Measurements from ENCODE around the gene PHIP. TPM values are rescaled to one million over a fixed set of nuclear protein-coding genes. Genes with fewer than 3 reads are reported as not detected.
"Not testable (repeated sequence)": the region's sequence is repeated elsewhere in the genome, so short reads cannot be mapped to it uniquely, and the experiment has no call there.

Gene PHIP
- total RNA-seq, 4 donors from 2014 or later: 17.1 to 38.5 (median 25.7) TPM

DNA sequence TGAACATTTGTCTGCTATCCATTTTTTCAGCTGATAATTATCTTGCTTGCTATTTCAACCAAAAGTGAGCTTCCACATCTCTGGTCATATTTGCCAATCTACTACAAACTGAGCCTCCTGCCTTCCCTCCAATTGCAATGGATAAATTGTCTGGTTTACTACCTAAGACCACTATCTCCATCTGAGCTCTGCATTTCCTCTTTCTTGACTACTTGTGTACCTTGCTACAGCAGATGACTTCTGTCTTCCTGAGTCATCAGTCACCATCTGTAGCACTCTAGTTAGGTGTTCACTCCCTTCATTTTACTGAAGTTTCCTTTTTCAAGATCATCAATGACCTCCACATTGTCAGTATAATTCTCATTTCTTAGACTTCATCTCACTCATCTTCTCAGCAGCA, 33.5 kb upstream of the PHIP start:
- Histone ChIP-seq H3K4me3 (no peak overlapping the region), H3K27me3 (no peaks in the 10 kb centered on the region), H3K4me1 (no peaks in the 10 kb centered on the region), H3K27ac (no peak overlapping the region), H3K36me3 (no peaks in the 10 kb centered on the region), H3K9me3 (no peaks in the 10 kb centered on the region)
- TF ChIP-seq EP300 (IDR thresholded peaks at IDR 0.05) (no peak), POLR2AphosphoS5 (IDR thresholded peaks at IDR 0.05) (no peak)
- TF ChIP-seq, protein P1, sequence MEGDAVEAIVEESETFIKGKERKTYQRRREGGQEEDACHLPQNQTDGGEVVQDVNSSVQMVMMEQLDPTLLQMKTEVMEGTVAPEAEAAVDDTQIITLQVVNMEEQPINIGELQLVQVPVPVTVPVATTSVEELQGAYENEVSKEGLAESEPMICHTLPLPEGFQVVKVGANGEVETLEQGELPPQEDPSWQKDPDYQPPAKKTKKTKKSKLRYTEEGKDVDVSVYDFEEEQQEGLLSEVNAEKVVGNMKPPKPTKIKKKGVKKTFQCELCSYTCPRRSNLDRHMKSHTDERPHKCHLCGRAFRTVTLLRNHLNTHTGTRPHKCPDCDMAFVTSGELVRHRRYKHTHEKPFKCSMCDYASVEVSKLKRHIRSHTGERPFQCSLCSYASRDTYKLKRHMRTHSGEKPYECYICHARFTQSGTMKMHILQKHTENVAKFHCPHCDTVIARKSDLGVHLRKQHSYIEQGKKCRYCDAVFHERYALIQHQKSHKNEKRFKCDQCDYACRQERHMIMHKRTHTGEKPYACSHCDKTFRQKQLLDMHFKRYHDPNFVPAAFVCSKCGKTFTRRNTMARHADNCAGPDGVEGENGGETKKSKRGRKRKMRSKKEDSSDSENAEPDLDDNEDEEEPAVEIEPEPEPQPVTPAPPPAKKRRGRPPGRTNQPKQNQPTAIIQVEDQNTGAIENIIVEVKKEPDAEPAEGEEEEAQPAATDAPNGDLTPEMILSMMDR (IDR thresholded peaks at IDR 0.05): no peak
- no peak for DNase-seq (ENCODE audit: low spot score in 2 of 2)

DNA sequence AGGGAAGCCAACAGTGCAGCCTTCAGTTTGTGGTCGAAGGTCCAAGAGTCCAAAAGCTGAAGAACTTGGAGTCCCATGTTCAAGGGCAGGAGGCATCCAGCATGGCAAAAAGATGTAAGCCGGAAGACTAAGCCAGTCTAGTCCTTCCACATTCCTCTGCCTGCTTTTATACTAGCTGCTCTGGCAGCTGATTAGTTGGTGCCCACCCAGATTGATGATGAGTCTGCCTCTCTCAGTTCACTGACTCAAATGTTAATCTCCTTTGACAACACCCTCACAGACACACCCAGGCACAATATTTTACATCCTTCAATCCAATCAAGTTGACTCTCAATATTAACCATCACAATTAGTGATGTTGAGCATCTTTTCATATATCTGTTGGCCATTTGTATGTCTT, 23.1 kb upstream of the PHIP start:
- H3K9me3 ChIP-seq: no peaks in the 10 kb centered on the region
- no peak for TF ChIP-seq POLR2AphosphoS5 (IDR thresholded peaks at IDR 0.05)
- TF ChIP-seq EP300 (IDR thresholded peaks at IDR 0.05): no peak
- TF ChIP-seq, protein P1 (IDR thresholded peaks at IDR 0.05): no peak
- TF ChIP-seq POLR2A (IDR thresholded peaks at IDR 0.05): no peak
- H3K27me3 ChIP-seq: no peaks in the 10 kb centered on the region
- no peaks in the 10 kb centered on the region for H3K36me3 ChIP-seq
- H3K4me3 ChIP-seq: no peak overlapping the region
- 89% methylated on average over 2 of the region's 2 CpGs for WGBS
- no peaks in the 10 kb centered on the region for H3K4me1 ChIP-seq
- no peak for DNase-seq (ENCODE audit: low spot score in 2 of 2)
- H3K27ac ChIP-seq: no peak overlapping the region

DNA sequence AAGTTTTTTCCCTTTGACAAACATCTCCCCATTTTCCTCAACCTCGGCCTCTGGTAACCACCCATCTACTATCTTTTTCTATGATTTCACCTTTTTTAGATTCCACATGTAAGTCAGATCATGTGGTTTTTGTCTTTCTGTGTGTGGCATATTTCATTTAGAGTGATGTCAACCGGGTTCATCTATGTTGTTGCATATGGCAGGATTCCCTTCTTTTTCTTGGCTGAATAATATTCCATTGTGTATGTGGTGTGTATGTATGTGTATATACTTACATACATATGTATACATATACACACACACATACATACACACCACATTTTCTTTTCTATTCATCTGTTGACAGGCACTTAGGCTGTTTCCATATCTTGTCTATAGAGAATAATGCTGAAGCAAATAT, 22.2 kb upstream of the PHIP start:
- Histone ChIP-seq H3K27me3 (no peaks in the 10 kb centered on the region), H3K27ac (no peak overlapping the region), H3K9me3 (no peaks in the 10 kb centered on the region), H3K4me1 (no peaks in the 10 kb centered on the region), H3K4me3 (no peak overlapping the region), H3K36me3 (no peaks in the 10 kb centered on the region)
- TF ChIP-seq, protein P1 (IDR thresholded peaks at IDR 0.05): no peak
- TF ChIP-seq POLR2A (IDR thresholded peaks at IDR 0.05) (no peak), EP300 (IDR thresholded peaks at IDR 0.05) (no peak), POLR2AphosphoS5 (IDR thresholded peaks at IDR 0.05) (no peak)
- WGBS: 84% methylated on average over 2 of the region's 2 CpGs
- DNase-seq (ENCODE audit: low spot score in 2 of 2): no peak

DNA sequence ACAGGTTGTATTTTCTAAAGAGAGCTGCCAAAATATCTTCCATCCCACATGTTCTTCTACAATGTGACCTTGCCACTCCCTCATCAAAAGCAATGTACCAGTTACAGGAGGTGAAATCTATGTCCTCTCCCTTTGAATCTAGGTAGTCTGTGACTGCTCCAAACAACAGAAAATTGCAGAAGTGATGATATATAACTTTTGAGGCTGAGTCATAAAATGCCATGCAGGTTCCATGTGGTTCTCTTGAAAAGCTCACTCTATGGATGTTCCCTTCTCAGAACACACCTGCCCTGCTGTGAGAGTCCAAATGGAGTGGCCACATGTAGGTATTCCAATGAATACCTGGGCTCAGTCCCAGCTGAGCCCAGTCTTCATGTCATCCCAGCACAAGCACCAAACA, 16.9 kb upstream of the PHIP start:
- H3K27ac ChIP-seq: no peak overlapping the region
- DNase-seq (ENCODE audit: low spot score in 2 of 2): no peak
- H3K36me3 ChIP-seq: no peaks in the 10 kb centered on the region
- no peaks in the 10 kb centered on the region for H3K9me3 ChIP-seq
- H3K4me3 ChIP-seq: no peak overlapping the region
- no peak for TF ChIP-seq POLR2AphosphoS5 (IDR thresholded peaks at IDR 0.05)
- TF ChIP-seq, protein P1 (IDR thresholded peaks at IDR 0.05): no peak
- no peak for TF ChIP-seq POLR2A (IDR thresholded peaks at IDR 0.05)
- TF ChIP-seq EP300 (IDR thresholded peaks at IDR 0.05): no peak
- H3K27me3 ChIP-seq: no peaks in the 10 kb centered on the region
- H3K4me1 ChIP-seq: no peaks in the 10 kb centered on the region

DNA sequence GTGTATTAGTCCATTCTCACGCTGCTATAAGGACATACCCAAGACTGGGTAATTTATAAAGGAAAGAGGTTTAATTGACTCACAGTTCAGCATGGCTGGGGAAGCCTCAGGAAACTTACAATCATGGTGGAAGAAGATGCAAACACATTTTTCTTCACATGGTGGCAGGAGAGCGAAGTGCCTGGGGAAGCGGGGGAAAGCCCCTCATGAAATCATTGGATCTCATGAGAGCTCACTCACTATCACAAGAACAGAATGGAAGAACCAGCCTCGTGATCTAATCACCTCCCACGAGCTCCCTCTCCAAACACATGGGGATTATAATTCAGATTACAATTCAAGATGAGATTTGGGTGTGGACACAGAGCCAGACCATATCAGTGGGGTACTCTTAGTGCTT, 13.7 kb upstream of the PHIP start:
- 76% methylated on average over 5 of the region's 5 CpGs for WGBS
- H3K36me3 ChIP-seq; H3K4me3 ChIP-seq; H3K4me1 ChIP-seq; H3K27ac ChIP-seq; DNase-seq (ENCODE audit: low spot score in 2 of 2); H3K9me3 ChIP-seq; H3K27me3 ChIP-seq: not testable (repeated sequence)

DNA sequence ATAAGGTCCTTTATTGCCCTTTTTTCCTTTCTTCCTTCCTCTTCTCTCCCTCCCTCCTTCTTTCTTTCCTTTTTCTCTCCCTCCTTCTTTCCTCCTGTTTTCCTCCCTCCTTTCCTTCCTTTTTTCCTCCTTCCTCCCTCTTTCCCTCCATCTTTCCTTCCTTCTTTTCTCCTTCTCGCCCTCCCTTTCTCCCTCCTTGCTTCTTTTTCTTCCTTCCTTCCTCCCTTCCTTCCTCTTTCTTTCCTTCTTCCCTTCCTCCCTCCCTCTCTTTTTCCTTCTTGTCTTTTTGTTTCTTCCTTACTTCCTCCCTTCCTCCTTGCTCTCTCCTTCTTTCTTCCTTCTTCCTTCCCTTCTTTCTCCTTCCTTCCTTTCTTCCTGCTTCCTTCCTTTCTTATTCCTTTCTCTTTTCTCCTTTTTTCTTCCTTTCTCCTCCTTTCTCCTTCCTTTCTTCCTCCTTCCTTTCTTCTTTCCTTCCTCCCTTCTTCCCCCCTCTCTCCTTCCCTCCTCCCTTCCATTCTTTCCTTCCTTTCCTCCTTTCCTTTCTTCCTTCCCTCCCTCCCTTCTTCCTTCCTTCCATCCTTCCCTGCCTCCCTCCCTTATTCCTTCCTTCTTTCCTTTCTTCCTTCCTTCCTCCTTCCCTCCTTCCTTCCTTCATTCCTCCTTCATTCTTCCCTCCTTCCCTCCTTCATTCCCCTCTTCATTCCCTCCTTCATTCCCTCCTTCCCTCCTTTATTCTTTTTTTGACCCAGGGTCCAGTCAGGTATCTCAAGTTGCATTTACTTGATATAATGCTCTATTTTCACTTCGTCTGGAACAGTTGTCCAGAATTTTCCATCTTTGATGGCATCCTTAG, 11.7 kb upstream of the PHIP start:
- no peaks in the 10 kb centered on the region for H3K4me1 ChIP-seq
- no peaks in the 10 kb centered on the region for H3K9me3 ChIP-seq
- no peaks in the 10 kb centered on the region for H3K36me3 ChIP-seq
- H3K4me3 ChIP-seq: no peak overlapping the region
- H3K27ac ChIP-seq: no peak overlapping the region
- WGBS: 87% methylated on average over 2 of the region's 2 CpGs
- H3K27me3 ChIP-seq: no peaks in the 10 kb centered on the region
- TF ChIP-seq, protein P1 (IDR thresholded peaks at IDR 0.05): no peak
- no peak for TF ChIP-seq POLR2AphosphoS5 (IDR thresholded peaks at IDR 0.05)
- TF ChIP-seq POLR2A (IDR thresholded peaks at IDR 0.05): no peak
- no peak for TF ChIP-seq EP300 (IDR thresholded peaks at IDR 0.05)
- DNase-seq (ENCODE audit: low spot score in 2 of 2): no peak

All from suprapubic skin (tissue), 4 donors.